DMS153 (cell line): ENCODE measurements around the gene KRTAP10-12.

Source experiments
- DNase-seq: peaks from one replicate; lab custom pipeline; 2025; lab: John Stamatoyannopoulos, UW

Gene KRTAP10-12

DNA sequence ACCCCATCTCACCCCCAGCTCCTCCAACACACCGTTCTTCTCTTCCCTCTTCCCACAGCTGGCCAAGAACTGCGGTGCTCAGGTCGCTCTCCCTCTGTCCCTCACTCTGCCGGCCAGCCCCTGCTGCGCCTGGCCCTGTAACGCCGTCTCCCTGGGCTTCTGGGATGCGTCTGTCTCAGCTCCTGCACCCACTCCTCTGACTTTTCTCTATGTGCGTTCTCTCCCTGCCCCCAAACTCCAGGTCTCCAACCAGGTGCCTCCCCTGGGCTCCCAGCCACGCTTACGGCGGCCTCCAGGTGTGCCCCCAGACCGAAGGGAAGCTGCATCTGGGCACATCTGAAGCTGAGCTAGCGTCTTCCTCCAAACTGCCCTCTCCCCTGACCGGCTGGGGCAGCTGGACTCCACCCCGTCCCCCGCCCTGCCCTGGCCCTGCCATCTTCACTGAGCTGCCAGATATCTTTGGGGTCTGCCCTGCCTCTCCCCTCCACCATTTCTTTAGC lies 2.6 kb downstream of the KRTAP10-12 start:
- DNase-seq: no peak

DNA sequence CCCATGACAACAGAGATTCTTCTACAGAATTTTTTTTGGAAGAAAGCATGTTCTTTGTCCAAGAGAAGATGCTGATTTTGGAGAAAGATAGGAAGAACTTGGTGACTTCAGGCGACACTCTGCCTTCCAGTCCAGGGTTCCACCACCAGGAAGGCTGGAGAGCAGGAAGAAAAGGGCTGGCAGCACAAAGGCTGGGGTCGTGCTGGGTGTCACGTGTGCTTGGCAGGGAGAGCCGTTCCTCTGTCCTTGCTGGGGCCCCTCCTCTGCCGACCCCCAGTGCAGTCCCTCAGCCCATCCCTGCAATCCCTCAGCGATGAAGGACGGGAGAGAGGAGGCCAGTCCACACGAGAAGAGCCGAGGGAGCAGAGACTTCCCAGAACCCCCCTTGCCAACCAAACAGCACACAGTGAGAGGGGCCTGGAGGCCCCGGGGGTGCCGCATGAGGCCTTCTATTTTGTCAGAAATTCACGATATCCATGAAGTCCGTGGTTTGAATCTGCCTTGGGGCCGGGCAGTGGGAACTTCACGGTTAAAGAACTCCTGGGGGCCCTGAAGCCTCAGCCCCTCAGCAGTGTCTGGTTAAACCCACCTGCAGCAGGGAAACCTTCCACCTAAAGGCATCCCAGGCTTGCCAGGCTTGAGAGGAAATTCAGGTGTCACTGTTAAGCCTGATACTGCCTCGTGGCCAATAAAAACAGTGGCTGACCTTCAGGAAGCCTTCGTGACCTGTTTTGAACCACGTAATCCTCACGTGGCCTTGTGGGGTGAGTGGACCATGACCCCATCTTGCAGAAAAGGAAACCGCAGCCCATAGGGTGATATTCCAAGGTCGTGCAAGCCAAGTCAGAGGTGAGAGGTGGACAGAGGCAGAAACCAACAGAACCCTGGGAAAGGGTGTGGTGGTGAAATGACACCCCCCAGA lies 3.4 kb downstream of the KRTAP10-12 start:
- DNase-seq: no peak

DNA sequence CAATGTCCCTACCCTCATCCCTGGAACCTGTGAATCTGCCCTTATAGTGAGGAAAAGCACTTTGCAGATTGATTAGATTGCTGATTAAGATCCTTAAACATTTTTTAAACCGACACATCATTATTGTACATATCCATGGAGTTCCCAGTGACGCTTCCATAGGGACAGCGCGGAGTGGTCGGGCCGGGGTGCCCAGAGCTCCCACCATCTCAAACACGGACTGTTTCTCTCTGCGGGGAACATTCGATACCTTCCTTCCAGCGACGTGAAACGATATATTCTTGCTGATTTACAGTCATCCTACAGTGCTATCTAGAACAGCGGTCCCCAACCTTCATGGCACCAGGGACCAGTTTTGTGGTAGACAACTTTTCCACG lies 4.0 kb downstream of the KRTAP10-12 start:
- no peak for DNase-seq

DNA sequence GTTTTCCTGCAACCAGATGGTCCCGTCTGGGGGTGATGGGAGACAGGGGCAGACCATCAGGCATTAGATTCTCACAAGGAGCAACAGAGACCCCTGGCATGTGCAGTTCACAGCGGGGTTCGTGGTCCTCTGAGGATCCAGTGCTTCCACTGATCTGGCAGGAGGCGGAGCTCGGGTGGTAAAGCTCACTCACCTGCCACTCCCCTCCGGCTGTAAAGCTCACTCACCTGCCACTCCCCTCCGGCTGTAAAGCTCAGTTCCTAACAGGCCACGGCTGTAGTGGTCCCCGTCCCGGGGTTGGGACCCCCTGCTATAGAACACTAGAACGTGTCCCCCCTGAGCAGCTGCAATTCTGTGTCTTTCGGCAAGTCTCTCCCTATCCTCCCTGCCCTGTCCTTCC lies 4.6 kb downstream of the KRTAP10-12 start:
- no peak for DNase-seq

DNA sequence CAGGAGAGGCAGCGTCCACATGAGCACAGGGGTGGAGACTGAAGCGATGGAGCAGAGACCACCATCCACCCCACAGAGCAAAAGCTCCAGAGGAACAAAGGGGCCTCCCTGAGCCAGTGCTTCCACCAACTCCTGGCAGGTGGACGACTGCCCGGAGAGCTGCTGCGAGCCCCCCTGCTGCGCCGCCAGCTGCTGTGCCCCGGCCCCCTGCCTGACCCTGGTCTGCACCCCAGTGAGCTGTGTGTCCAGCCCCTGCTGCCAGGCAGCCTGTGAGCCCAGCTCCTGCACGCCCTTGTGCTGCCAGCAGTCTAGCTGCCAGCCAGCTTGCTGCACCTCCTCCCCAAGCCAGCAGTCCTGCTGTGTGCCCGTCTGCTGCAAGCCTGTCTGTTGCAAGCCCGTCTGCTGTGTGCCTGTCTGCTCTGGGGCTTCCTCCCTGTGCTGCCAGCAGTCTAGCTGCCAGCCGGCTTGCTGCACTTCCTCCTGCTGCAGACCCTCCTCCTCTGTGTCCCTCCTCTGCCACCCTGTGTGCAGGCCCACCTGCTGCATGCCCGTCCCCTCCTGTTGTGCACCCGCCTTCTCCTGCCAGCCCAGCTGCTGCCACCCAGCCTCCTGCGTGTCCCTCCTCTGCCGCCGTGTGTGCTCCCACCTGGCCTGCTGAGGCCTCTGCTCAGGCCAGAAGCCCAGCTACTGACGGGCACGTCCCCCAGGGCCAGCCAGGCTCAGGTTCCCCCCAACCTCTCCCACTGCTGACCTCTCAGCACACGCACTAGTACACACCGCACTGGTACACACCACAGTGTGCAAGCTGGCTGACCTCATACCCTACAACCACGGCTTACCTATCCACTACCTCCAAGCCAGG lies 5.4 kb downstream of the KRTAP10-12 start:
- no peak for DNase-seq

DNA sequence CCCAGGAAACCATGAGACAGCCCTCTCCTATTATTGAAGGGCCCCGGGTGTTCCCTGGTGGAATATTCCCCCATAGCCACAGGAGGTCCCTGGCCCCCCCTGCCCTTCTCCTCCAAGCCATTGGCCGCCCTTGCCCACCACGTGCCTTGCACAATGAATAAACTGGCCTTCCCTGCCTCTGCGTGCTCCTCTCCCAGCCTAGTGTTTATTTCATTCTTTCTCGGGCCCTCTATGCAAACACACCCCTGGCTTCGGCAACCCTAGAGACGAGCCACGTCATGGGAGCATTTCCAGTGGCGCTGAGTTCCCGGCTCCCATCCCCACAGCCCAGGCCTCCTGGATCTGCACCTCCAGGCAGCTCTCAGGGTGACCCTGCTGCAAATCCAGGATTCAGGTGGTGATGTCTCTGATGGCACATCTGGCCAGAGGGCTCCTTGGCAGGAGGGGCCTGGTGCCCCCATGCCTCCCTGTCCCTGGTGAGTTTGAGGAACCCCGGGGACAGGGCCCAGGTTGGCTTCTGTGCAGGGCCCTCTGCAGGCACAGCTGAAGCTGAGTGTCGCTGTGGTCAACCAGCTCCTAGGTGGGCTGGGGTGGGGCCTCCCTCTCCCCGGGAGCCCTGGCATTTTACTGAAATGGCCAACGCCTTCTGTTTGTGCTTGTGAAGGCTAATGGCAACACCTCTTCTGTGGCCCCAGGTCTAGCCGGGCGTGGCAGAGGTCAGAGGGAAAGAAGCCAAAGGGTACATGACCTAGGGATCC lies 6.2 kb downstream of the KRTAP10-12 start:
- peak; percentile 88 for DNase-seq

DNA sequence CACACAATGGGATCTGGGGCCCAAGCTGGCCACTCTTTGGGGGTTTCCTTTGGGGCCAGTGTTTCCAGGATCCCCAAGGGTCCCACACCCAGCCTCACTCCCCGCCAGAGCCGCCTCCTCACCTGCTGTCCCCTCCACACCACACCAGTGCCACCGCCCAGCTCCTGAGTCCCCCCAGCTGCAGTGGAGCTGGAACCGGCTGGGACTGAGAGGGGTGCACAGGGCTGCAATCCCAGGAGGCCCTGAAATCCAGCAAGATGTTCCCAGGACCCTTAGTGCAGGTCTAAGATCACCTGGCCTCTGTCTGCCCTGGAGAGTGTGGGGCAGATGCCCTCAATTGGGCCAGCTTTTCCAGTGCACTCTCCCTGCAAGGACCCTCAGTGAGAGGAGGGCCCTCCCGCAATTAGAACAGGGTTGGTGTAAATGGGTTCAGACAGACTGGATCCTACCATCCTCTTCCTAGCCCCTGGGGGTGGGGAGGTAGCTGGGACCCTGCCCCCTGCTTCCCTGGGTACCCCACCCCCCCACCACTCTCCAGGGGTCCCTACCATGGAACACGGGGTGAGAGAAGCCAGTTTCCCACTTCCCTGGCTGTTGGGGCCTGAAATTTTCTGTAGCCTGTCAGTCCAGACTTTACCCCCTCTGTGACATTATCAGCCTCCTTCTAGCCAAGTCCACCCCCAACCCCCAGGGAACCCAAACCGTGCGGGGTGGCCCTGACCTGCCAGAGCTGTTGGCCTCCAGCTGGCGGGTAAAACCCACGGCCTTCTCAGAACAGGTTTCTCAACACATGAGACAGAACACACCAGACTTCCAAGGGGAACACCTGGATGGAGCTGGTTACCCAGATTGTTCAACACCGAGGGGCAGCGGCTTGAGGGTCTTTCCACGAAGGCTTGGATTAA lies 7.0 kb downstream of the KRTAP10-12 start:
- no peak for DNase-seq

DNA sequence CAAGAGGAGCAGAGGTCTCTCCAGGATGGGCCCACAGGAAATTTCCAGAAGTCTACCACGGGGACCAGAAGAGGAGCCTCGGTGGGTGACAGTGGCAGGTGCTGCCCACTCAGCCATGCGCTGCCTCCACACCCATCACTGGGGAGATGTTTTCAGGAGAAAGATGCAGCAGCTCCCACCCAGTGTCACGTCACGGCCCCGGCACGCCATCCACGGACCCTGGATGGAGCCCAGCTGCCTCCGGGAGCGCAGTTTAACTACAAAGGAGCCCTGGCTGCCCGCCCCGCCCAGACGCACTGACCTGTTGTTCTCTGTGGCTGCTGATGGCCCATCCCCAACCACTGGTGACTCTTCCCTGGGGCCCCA lies 7.6 kb downstream of the KRTAP10-12 start:
- no peak for DNase-seq

DNA sequence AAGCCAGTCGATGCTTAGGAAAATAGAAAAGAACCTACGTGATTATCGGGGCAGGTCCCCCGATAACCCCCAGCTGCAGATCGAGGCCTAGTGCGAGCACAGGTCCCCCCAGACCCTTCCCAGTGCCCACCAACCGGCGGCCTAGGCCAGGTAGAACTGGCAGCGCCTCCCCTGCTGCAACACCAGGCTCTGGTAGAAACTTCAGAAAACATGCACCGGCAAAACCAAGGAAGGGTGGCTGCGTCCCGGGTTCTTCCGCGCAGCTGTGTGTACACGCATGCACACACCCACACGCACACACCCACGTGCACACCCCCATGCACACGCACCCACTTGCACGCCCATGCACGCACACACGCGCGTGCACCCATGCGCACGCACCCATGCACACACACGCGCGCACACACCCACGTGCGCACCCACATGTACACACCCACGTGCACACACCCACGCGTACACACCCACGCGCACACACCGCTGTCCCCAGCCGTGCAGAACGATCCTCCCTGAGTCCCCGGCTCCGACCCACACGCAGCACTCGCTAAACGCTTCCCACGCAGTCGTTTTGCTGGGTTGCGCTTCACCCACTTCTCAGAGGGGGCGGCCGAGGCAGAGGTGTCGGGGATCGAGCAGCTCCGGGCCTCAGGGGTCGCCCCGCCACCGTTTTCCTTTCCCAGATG lies 9.2 kb downstream of the KRTAP10-12 start:
- no peak for DNase-seq

DNA sequence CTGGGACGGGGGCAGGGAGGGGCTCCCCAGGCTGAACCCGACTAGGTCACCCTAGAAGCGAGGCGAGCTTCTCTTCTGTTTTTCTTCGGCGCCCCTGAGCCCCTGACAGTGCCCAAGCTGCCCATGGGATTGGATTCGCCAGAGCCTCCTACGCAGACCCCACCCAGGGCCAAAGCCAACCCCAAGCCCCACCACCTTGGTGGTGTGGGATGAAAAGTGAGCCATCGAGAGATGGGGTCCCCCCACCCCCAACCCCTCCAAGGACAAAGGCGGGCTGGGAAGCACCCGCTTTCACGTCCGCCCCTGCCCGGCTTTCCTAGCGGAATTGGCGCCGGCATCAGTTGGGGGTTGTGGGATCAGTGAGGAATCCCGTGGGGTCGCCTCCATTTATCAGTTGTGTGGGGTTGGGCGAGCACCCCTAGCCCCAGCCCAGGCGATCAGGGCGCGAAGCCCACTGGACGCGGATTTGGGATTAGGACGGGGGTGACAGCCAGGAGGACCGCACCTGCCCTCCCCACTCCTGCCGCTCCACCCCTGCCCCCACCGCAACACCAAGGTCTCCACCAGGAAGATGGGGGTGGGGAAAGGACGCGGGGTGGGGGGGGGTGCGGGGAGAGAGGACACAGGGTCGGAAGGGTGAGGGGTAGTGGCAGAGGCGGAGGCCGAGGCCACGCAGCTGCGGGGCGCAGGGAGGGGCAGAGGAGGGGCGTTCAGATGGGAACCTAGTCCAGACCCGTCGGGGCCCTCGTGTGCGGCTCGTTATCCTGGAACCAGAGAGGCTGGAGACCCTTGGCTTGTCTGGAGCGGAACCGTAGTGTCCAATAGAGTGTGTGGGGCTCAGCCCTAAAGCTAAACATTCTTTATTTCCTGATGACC lies 10.0 kb downstream of the KRTAP10-12 start:
- no peak for DNase-seq

DNA sequence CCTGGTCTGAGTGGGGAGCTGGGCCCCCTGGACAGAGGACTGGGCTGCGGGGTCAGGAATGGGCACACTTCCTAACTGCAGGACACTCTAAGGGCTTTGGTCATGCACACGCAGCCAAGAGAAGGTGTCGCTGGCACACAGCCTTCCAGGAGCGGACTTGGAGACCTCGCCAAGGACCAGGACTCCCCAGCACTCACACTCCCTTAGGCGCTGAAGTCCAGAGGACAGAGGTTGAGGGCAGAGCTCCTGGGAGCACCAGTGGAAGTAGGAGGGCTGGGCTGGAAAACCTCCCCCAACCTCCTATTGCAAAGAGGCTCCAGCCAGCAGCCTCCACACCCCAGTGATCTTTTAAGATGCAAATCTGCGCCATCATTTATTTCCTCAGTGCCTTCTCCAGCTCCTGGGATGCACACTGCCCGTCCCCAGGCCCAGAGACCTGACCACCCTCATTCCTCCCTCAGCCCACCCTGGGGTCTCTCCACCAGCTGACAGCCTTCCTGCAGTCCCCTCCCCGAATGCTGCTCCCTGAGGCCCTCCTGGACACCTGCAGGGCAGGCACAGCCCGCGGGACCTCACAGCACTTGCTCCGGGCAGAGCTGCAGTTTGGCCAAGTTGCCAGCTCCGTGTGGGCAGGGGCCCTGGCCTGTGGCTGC lies 11.4 kb downstream of the KRTAP10-12 start:
- no peak for DNase-seq

DNA sequence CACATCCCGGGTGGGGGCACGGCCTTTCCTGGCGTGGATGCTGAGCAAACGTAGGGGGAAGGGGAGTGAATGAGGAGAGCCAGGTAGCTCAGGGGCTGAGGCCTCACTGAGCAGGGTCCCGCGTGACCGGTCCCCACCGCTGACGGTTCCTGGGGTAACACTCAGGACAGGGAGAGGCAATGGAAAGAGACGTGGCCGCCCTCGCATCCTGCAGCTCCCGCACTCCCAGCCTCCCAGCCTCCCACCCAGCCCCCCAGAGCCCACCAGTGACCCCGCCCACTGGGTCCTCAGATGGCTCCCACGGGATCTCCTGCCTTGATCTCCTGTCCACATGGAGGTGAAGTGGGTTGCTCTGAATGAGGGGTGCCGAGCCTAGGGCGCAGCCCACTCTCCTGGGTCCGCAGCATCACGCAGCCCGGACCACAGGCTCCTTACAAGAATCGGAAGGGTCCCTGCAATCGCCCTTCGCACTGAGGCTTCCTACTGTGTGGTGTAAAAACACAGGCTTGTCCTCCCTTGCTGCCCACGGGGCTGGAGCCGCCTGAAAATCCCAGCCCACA lies 12.0 kb downstream of the KRTAP10-12 start:
- no peak for DNase-seq

DNA sequence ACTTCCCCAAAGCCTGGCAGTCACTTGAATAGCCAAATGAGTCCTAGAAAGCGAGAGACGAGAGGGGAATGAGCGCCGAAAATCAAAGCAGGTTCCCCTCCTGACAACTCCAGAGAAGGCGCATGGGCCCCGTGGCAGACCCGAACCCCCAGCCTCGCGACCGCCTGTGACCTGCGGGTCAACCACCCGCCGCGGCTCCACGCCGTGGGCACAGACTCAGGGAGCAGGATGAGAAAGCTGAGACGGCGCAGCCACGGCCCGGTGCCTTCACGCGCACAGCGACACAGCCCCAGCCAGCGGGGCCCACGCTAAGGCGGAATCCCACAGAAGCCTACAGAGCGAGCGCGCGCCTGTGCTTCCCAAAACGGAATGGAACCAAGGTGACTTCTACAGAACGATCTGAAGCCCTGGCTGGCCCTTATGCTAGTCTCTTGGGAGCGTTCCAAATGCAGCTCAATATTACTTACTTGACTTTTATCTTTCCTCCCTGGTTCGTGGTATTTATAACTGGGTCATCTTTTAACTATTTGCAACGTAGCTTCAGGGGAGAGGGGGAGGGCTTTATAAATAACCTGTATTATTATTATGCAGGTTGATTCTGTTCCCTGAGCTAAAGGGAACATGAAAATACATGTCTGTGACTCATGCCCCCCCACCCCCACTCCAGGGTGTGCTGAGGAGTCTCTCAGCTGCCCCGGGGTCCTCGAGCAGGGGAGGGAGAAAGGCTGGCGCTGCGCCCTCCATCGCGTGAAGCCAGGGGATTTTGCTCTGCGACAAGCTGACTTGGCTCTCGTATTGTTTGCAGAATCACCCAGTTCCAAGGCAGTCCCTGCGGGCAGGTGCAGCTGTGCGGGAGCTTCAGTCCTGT lies 12.7 kb downstream of the KRTAP10-12 start:
- DNase-seq: peak; percentile 49

DNA sequence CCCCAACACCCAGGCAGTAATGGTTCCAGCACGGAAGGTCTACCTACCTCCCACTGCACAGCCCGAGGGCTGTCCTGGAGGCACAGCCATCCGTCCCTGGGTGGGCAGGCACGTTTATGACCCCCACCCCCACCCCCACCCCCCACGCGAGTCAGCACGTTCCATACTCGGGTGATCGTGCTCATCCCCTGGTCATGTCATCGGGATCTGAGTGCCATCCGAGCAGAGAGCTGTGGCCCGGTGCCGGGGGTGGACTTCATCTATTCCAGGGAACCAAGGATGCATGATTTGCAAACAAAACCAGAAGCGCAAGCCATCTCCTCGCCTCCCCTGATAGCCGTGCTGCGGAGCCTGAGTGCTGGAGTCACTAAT lies 13.3 kb downstream of the KRTAP10-12 start:
- peak; percentile 33 for DNase-seq

DNA sequence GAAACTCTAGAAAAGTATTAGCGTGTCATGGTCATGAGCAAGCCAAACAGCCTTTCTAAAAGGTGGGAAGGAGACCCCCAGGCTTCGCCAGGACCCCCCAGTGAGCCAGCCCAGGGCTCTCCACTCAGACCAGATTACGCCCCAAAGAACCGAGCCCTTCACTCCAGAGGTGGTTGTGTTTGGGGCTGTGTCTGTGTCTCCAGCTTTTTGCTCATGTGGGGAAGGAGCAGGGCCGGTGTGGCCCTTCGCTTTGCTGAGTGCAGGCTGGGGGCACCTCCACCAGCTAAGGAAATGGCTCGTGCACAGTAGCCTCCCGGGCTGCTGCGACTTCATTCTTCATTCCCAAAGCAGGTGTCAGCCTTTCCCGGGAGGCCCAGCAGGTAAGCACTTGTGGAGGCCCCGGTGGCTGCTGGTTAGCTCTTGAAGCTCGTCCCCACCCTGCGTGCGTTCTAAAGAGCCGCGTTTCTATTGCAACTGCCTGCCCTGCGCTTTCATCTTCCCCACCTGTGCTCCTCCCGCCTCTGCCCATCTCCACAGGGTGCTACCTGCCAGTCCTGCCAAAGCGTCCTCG lies 13.9 kb downstream of the KRTAP10-12 start:
- peak; percentile 94 for DNase-seq

DNA sequence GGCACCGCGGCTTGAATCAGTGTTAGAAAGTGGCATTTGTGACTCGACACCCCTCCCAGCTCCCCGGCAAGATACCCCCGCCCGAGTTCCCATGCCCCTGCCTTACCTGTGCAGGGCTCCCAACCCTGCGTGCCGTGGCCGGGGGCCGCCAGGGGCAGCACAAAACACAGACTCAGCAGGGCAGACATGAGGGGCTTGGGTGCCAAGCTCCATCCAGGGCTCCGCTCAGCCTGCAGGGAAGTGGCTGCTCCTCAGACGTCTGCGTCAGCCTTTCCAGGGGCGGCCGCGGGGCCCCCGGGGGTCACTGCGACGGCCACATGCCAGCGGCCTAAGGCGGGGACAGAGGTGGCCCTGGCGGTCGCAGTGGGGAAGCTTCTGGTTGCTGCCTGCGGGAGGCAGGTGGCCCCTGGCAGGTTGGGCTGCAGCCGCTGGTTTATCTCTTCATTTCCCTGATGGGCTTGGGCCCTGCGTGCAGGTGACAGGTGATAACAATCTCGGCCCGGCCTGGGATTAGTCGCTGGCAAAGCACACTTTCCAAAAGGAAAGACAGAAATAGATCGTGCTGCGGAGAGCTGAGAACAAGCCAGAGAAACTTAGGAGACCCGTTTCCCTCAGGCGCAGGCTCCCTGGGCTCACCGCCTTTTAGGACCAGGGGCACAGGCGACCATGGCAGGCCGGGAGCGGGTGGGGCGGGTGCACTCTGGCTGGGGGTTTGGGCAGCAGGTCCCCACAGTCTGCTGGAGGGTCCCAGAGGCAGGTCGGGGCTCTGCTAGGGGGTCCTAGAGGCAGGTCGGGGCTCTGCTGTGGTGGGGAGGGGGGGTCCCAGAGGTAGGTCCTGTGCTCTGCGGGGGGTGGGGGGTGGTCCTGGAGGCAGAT lies 14.6 kb downstream of the KRTAP10-12 start, which contains the start of gene TSPEAR:
Gene TSPEAR, minus strand, starts transcription at position 246 of the 876 bp plus-strand sequence. Its CDS starts 58 bp downstream, at position 188.
- peak; percentile 60 for DNase-seq
